CD14-positive monocyte (primary cell): ENCODE data around the gene HAUS6. TPM values are rescaled to one million over a fixed set of nuclear protein-coding genes. Genes with fewer than 3 reads are reported as not detected.
"Not testable (repeated sequence)": the region's sequence is repeated elsewhere in the genome, so short reads cannot be mapped to it uniquely, and the experiment has no call there.

ENCODE experiments used
- DNase-seq, 3 donors: peaks; one replicate each; pipeline ENCODE4 v3.0.0-alpha.2; 2011 to 2022
- H2AFZ ChIP-seq: 2 replicates; pipeline ENCODE4 v1.6.0; 2012; ENCODE audit warnings: mild to moderate bottlenecking, low read depth, low read length, inconsistent platforms; ENCODE audit not compliant: insufficient read depth, poor library complexity, severe bottlenecking
- H3K27ac ChIP-seq, 2 donors: 1 replicate in 1 of 2; 2 replicates in 1 of 2; pipeline ENCODE4 v1.5.1; 2012 to 2013; ENCODE audit warnings: low read length in 2 of 2, control low read depth in 1 of 2, inconsistent platforms in 1 of 2, low read depth in 1 of 2, mild to moderate bottlenecking in 1 of 2
- H3K27me3 ChIP-seq, 2 donors: one replicate each; pipeline versions ENCODE4 v1.6.0 to v1.6.1; 2011 to 2013; ENCODE audit warnings: low read length in 2 of 2; ENCODE audit not compliant: control insufficient read depth in 2 of 2, insufficient read depth in 2 of 2
- H3K36me3 ChIP-seq, 2 donors: replicated peaks in 1 of 2; 1 replicate in 1 of 2; 2 replicates in 1 of 2; pipeline versions ENCODE4 v1.5.1 to v1.6.1; 2012 to 2013; ENCODE audit warnings: low read length in 2 of 2, control low read depth in 1 of 2, inconsistent platforms in 1 of 2, mild to moderate bottlenecking in 1 of 2; ENCODE audit not compliant: insufficient read depth in 2 of 2, control insufficient read depth in 1 of 2
- H3K4me1 ChIP-seq, 2 donors: 1 replicate in 1 of 2; 2 replicates in 1 of 2; pipeline versions ENCODE4 v1.5.1 to v1.6.1; 2012 to 2013; ENCODE audit warnings: low read length in 2 of 2, control low read depth in 1 of 2, inconsistent platforms in 1 of 2, mild to moderate bottlenecking in 1 of 2, moderate library complexity in 1 of 2; ENCODE audit not compliant: insufficient read depth in 2 of 2, control insufficient read depth in 1 of 2
- H3K4me2 ChIP-seq: replicated peaks from 2 replicates; pipeline ENCODE3; 2012; ENCODE audit warnings: low read length, moderate library complexity, mild to moderate bottlenecking; ENCODE audit not compliant: poor library complexity, severe bottlenecking; ENCODE audit errors: extremely low read depth
- H3K4me3 ChIP-seq, 3 experiments: fragments of 200-600 bp in 1 of 3; sonication (generic) in 1 of 3; replicated peaks in 1 of 3; 1 replicate in 2 of 3; 2 replicates in 1 of 3; pipeline ENCODE4 v1.5.1; 2011 to 2013; ENCODE audit warnings: low read length in 3 of 3, mild to moderate bottlenecking in 3 of 3, control low read depth in 2 of 3, low read depth in 2 of 3, inconsistent platforms in 1 of 3, moderate library complexity in 1 of 3
- H3K79me2 ChIP-seq: 2 replicates; pipeline ENCODE4 v1.6.0; 2012; ENCODE audit warnings: mild to moderate bottlenecking, control low read depth, inconsistent platforms, low read length, moderate library complexity; ENCODE audit not compliant: insufficient read depth
- H3K9ac ChIP-seq: 2 replicates; pipeline ENCODE4 v1.6.0; 2017; ENCODE audit warnings: low read length, mild to moderate bottlenecking; ENCODE audit not compliant: insufficient read depth, poor library complexity, severe bottlenecking
- H3K9me3 ChIP-seq, 2 donors: replicated peaks in 1 of 2; 1 replicate in 1 of 2; 2 replicates in 1 of 2; pipeline versions ENCODE4 v1.5.1 to v1.6.1; 2012 to 2013; ENCODE audit warnings: low read length in 2 of 2, control low read depth in 1 of 2; ENCODE audit not compliant: control insufficient read depth in 1 of 2, insufficient read depth in 1 of 2
- H4K20me1 ChIP-seq: 2 replicates; pipeline ENCODE4 v1.6.0; 2012; ENCODE audit warnings: mild to moderate bottlenecking, low read length, control low read depth, moderate library complexity; ENCODE audit not compliant: insufficient read depth
- H3K27ac Mint-ChIP-seq, 7 donors: one replicate each; pipeline ENCODE4 v1.8.0; 2020; ENCODE audit warnings: mild to moderate bottlenecking in 7 of 7, mixed read lengths in 7 of 7, moderate library complexity in 6 of 7, inconsistent platforms in 2 of 7
- H3K27me3 Mint-ChIP-seq, 3 donors: one replicate each; pipeline ENCODE4 v1.8.0; 2021 to 2022; ENCODE audit warnings: low read depth in 3 of 3, mild to moderate bottlenecking in 3 of 3, mixed read lengths in 3 of 3, moderate library complexity in 3 of 3, inconsistent platforms in 1 of 3
- H3K36me3 Mint-ChIP-seq, 2 donors: one replicate each; pipeline ENCODE4 v1.8.0; 2020; ENCODE audit warnings: mixed read lengths in 2 of 2, inconsistent platforms in 1 of 2, mild to moderate bottlenecking in 1 of 2
- H3K4me1 Mint-ChIP-seq: one replicate; pipeline ENCODE4 v1.8.0; 2020; ENCODE audit warnings: mild to moderate bottlenecking, mixed read lengths
- H3K4me3 Mint-ChIP-seq, 2 donors: one replicate each; pipeline ENCODE4 v1.8.0; 2020; ENCODE audit warnings: mild to moderate bottlenecking in 2 of 2, mixed read lengths in 2 of 2, moderate library complexity in 1 of 2
- H3K9me3 Mint-ChIP-seq, 7 donors: one replicate each; pipeline ENCODE4 v1.8.0; 2020 to 2022; ENCODE audit warnings: mixed read lengths in 7 of 7, mild to moderate bottlenecking in 6 of 7, moderate library complexity in 6 of 7, inconsistent platforms in 2 of 7
- WGBS: methylation state at CpG from one replicate; pipeline ENCODE4 v1.1.5; 2013; ENCODE audit warnings: missing lambda C conversion rate; ENCODE audit not compliant: insufficient coverage; 5-methylcytosine and 5-hydroxymethylcytosine counted together
- intact Hi-C, 2 donors: fragments of 100-400 bp; cut with micrococcal nuclease; formaldehyde crosslinking; loops; one replicate each; pipeline versions ENCODE4 v1.15.0 to v1.15.1; 2023
- polyA minus RNA-seq: library from RNA; depleted of rRNA, polyadenylated mRNA; stranded (reverse); fragments of >200 nt; gene quantifications from 2 replicates; pipeline ENCODE4 v1.2.3, GENCODE V29; 2012
- polyA plus RNA-seq, 3 donors: library from polyadenylated mRNA; depleted of rRNA in 1 of 3; unstranded in 2 of 3; stranded (reverse) in 1 of 3; fragments of 300-500 nt in 2 of 3; fragments of >200 nt in 1 of 3; fragmentation: Illumina TruSeq in 2 of 3; gene quantifications; 1 replicate in 2 of 3; 2 replicates in 1 of 3; pipeline ENCODE4 v1.2.3, GENCODE V29; 2012 to 2021
- total RNA-seq, 12 experiments: library from RNA in 1 of 12; stranded (reverse) in 1 of 12; fragments of 120-200 nt in 1 of 12; gene quantifications; one replicate each; pipeline ENCODE4 v1.2.4 and lab custom pipeline; 2013 to 2026; ENCODE audit warnings: mixed read lengths in 6 of 12, inconsistent platforms in 1 of 12
- TF ChIP-seq, protein P1 (sequence below): fragments of 200-600 bp; IDR thresholded peaks from one replicate; pipeline ENCODE4 v1.8.0; 2022; ENCODE audit warnings: antibody characterized with exemption, mild to moderate bottlenecking

Gene HAUS6, protein sequence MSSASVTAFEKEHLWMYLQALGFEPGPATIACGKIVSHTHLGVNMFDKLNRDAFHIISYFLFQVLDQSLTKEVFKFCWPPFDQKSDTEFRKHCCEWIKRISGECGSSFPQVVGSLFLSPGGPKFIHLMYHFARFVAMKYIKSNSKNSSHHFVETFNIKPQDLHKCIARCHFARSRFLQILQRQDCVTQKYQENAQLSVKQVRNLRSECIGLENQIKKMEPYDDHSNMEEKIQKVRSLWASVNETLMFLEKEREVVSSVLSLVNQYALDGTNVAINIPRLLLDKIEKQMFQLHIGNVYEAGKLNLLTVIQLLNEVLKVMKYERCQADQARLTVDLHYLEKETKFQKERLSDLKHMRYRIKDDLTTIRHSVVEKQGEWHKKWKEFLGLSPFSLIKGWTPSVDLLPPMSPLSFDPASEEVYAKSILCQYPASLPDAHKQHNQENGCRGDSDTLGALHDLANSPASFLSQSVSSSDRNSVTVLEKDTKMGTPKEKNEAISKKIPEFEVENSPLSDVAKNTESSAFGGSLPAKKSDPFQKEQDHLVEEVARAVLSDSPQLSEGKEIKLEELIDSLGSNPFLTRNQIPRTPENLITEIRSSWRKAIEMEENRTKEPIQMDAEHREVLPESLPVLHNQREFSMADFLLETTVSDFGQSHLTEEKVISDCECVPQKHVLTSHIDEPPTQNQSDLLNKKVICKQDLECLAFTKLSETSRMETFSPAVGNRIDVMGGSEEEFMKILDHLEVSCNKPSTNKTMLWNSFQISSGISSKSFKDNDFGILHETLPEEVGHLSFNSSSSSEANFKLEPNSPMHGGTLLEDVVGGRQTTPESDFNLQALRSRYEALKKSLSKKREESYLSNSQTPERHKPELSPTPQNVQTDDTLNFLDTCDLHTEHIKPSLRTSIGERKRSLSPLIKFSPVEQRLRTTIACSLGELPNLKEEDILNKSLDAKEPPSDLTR
- 10.1 TPM for total RNA-seq (2013)
- polyA plus RNA-seq (1 to 10 TPM; 1.3 to 4.1 (median 2.3) TPM), polyA minus RNA-seq (2.9 and 3.0 TPM in 2 replicates), total RNA-seq (lab: John Stamatoyannopoulos, UW) (11.6 to 32.7 (median 27.6) reads per million in 11 experiments)

DNA sequence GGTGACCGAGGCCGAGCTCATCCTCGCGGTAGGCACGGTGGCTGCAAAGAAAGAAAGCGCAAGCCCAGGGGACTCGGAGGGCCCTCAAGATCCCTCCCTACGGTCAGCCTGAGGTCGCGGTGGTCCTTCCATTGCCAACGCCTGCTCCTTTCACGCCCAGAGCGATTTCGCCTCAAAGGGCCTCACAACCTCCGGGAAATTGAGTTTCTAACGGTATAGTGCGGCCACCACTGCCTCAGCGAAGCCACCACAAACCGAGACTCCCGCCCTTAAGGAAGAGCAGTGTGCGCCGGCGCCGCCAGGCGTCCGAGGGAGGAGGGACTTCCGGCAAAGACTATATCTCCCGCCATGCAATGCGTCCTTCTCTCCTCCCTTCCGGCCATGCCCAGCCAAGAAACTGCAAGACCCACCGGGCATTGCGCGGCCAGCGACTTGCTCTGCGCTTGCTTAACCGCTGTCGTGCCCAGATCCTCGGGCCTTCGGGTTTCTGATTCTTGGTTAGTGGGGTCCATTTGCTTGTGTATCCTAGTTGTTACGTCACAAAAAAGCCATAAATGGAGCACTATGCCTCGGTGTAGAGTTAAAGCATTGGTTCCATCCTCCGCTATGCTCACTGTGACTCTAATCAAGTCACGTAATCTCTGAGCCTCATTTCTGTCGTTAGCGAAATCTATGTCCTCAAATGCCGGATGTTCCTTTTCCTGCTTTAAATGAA lies at the start of gene HAUS6:
HAUS6 (minus strand) TSS at position 274 of the 715 bp plus-strand sequence; CDS start at position 21, 253 bp downstream.
- intact Hi-C loops: loop anchor here in 1 of 2 donors (2.0 to 10.0 kb wide), 4 partner anchors 24 to 280 kb away; partner anchors contain the start of genes PLIN2, RPS6 and RRAGA
- no peaks in the 10 kb centered on the region for H3K27me3 ChIP-seq
- peak within 1 kb of the TSS; percentile 79 for H3K9ac ChIP-seq
- H3K36me3 Mint-ChIP-seq: peaks cover 0 to 8% of the 10 kb centered on the region in 2 donors
- peak within 1 kb of the TSS; percentile 67 to 99 for H3K27ac ChIP-seq
- DNase-seq: peak; percentile 96 to 97 (median 97)
- no peaks in the 10 kb centered on the region for H3K9me3 ChIP-seq
- peaks cover 45% of the 10 kb centered on the region for H3K79me2 ChIP-seq
- TF ChIP-seq, protein P1, sequence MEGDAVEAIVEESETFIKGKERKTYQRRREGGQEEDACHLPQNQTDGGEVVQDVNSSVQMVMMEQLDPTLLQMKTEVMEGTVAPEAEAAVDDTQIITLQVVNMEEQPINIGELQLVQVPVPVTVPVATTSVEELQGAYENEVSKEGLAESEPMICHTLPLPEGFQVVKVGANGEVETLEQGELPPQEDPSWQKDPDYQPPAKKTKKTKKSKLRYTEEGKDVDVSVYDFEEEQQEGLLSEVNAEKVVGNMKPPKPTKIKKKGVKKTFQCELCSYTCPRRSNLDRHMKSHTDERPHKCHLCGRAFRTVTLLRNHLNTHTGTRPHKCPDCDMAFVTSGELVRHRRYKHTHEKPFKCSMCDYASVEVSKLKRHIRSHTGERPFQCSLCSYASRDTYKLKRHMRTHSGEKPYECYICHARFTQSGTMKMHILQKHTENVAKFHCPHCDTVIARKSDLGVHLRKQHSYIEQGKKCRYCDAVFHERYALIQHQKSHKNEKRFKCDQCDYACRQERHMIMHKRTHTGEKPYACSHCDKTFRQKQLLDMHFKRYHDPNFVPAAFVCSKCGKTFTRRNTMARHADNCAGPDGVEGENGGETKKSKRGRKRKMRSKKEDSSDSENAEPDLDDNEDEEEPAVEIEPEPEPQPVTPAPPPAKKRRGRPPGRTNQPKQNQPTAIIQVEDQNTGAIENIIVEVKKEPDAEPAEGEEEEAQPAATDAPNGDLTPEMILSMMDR: no peak
- peaks cover 5% of the 10 kb centered on the region for H4K20me1 ChIP-seq
- peak within 1 kb of the TSS; percentile 92 to 96 (median 95) for H3K27ac Mint-ChIP-seq
- peaks cover 0 to 2% of the 10 kb centered on the region in 2 donors for H3K36me3 ChIP-seq
- peaks cover 0 to 2% (median 0%) of the 10 kb centered on the region in 7 donors for H3K9me3 Mint-ChIP-seq
- H3K4me1 ChIP-seq: peaks cover 17 to 23% of the 10 kb centered on the region in 2 donors
- no peaks in the 10 kb centered on the region for H3K27me3 Mint-ChIP-seq
- H3K4me3 ChIP-seq: peak within 1 kb of the TSS; percentile 72 to 92 (median 75)
- H3K4me1 Mint-ChIP-seq: peaks cover 15% of the 10 kb centered on the region
- peak within 1 kb of the TSS; percentile 94 for H2AFZ ChIP-seq
- 4% methylated on average over 33 of the region's 46 CpGs for WGBS
- H3K4me3 Mint-ChIP-seq: peak within 1 kb of the TSS; percentile 92 to 95
- H3K4me2 ChIP-seq: peak within 1 kb of the TSS; percentile 91

DNA sequence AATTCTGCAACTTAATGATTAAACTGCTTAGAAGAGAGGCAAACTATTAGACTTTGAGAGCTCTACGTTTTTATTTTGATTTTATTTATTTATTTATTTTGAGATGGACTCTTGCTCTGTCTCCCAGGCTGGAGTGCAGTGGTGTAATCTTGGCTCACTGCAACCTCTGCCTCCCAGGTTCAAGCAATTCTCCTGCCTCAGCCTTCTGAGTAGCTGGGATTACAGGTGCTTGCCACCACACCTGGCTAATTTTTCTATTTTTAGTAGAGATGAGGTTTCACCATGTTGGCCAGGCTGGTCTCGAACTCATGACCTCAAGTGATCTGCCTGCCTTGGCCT lies 49.4 kb upstream of the HAUS6 start:
- peaks cover 26% of the 10 kb centered on the region for H3K4me1 Mint-ChIP-seq
- intact Hi-C loops, H3K79me2 ChIP-seq, H3K9me3 ChIP-seq, H4K20me1 ChIP-seq, H3K9me3 Mint-ChIP-seq, H3K4me3 ChIP-seq, H3K9ac ChIP-seq, H3K27me3 ChIP-seq, H3K4me3 Mint-ChIP-seq, H2AFZ ChIP-seq, H3K4me2 ChIP-seq, DNase-seq, H3K27me3 Mint-ChIP-seq, H3K36me3 Mint-ChIP-seq, H3K27ac ChIP-seq, H3K36me3 ChIP-seq: not testable (repeated sequence)
- H3K4me1 ChIP-seq: peaks cover 18 to 26% of the 10 kb centered on the region in 2 donors
- WGBS: no CpG with 5 or more reads among the region's 2 CpGs
- H3K27ac Mint-ChIP-seq: peak overlapping the region in 1 of 7 donors; percentile 77
